Astrocyte (in vitro differentiated cells and primary cell): ENCODE results near the gene MICAL3. TPM values are rescaled to one million over a fixed set of nuclear protein-coding genes. Genes with fewer than 3 reads are reported as not detected.

Experiments
- DNase-seq: peaks from one replicate; pipeline ENCODE4 v3.0.0-alpha.2; 2010; ENCODE audit warnings: low read depth
- FAIRE-seq: peaks from 2 replicates; lab custom pipeline; 2011; peaks lifted over from hg19 to GRCh38; lab: Jason Lieb, UNC
- H2AFZ ChIP-seq: 2 replicates; pipeline ENCODE4 v1.6.0; 2012; ENCODE audit warnings: low read depth, low read length, inconsistent platforms
- H3K27ac ChIP-seq: 2 replicates; pipeline ENCODE4 v1.5.1; 2011; ENCODE audit warnings: low read depth, low read length, inconsistent platforms
- H3K27me3 ChIP-seq: 2 replicates; pipeline ENCODE4 v1.6.0; 2011; ENCODE audit warnings: low read length, inconsistent platforms; ENCODE audit not compliant: insufficient read depth
- H3K36me3 ChIP-seq: 2 replicates; pipeline ENCODE4 v1.5.1; 2011; ENCODE audit warnings: low read length, inconsistent platforms; ENCODE audit not compliant: insufficient read depth
- H3K4me1 ChIP-seq: 2 replicates; pipeline ENCODE4 v1.5.1; 2011; ENCODE audit warnings: low read length, inconsistent platforms; ENCODE audit not compliant: insufficient read depth
- H3K4me2 ChIP-seq: 2 replicates; pipeline ENCODE4 v1.6.0; 2012; ENCODE audit warnings: low read length, inconsistent platforms
- H3K4me3 ChIP-seq: 2 replicates; pipeline ENCODE4 v1.5.1; 2011; ENCODE audit warnings: low read depth, mild to moderate bottlenecking, low read length, inconsistent platforms; ENCODE audit not compliant: insufficient read depth
- H3K79me2 ChIP-seq: 2 replicates; pipeline ENCODE4 v1.6.0; 2012; ENCODE audit warnings: mild to moderate bottlenecking, low read length, inconsistent platforms; ENCODE audit not compliant: insufficient read depth
- H3K9ac ChIP-seq: 2 replicates; pipeline ENCODE4 v1.6.0; 2012; ENCODE audit warnings: mild to moderate bottlenecking, low read length, inconsistent platforms
- H3K9me3 ChIP-seq: 2 replicates; pipeline ENCODE4 v1.5.1; 2012; ENCODE audit warnings: low read depth, mild to moderate bottlenecking, low read length, inconsistent platforms; ENCODE audit not compliant: insufficient read depth
- H4K20me1 ChIP-seq: 2 replicates; pipeline ENCODE4 v1.6.0; 2012; ENCODE audit warnings: low read length, inconsistent platforms; ENCODE audit not compliant: insufficient read depth
- H3K27ac Mint-ChIP-seq: one replicate; pipeline ENCODE4 v1.8.0; 2021; ENCODE audit warnings: mild to moderate bottlenecking, mixed read lengths; ENCODE audit not compliant: unreplicated experiment
- H3K27me3 Mint-ChIP-seq: one replicate; pipeline ENCODE4 v1.8.0; 2021; ENCODE audit warnings: low read depth, mixed read lengths; ENCODE audit not compliant: unreplicated experiment
- H3K36me3 Mint-ChIP-seq: one replicate; pipeline ENCODE4 v1.8.0; 2021; ENCODE audit warnings: low read depth, mixed read lengths; ENCODE audit not compliant: unreplicated experiment
- H3K4me1 Mint-ChIP-seq: one replicate; pipeline ENCODE4 v1.8.0; 2021; ENCODE audit warnings: low read depth, mixed read lengths; ENCODE audit not compliant: unreplicated experiment
- H3K4me3 Mint-ChIP-seq: one replicate; pipeline ENCODE4 v1.8.0; 2021; ENCODE audit warnings: mild to moderate bottlenecking, moderate library complexity, mixed read lengths; ENCODE audit not compliant: unreplicated experiment
- H3K9me3 Mint-ChIP-seq: one replicate; pipeline ENCODE4 v1.8.0; 2021; ENCODE audit warnings: mild to moderate bottlenecking, mixed read lengths; ENCODE audit not compliant: unreplicated experiment
- EZH2 ChIP-seq: IDR thresholded peaks from 2 replicates; pipeline ENCODE4 v1.6.1; 2012; ENCODE audit warnings: mild to moderate bottlenecking, low read length, inconsistent platforms; ENCODE audit not compliant: insufficient read depth
- total RNA-seq: library from RNA; stranded (reverse); gene quantifications from 2 replicates; pipeline ENCODE4 v1.2.1, GENCODE V29; 2021
- TF ChIP-seq, protein P1 (sequence below): IDR thresholded peaks from 2 replicates; pipeline ENCODE4 v1.5.1; 2011; ENCODE audit warnings: low read depth, mild to moderate bottlenecking, inconsistent platforms, low read length, moderate library complexity; ENCODE audit not compliant: insufficient read depth

Gene MICAL3
- total RNA-seq, 1 donor from 2014 or later: 113 TPM

GRCh38 chr22:17811119-17811518, 213.2 kb downstream of the MICAL3 start:
- H3K4me1 ChIP-seq: no peaks in the 10 kb centered on the region
- no peaks in the 10 kb centered on the region for H3K79me2 ChIP-seq
- H3K4me3 ChIP-seq: no peak overlapping the region
- H3K36me3 Mint-ChIP-seq: peaks cover 35% of the 10 kb centered on the region
- no peak overlapping the region for H2AFZ ChIP-seq
- FAIRE-seq: no peak
- no peaks in the 10 kb centered on the region for H3K9me3 Mint-ChIP-seq
- no peaks in the 10 kb centered on the region for H3K9me3 ChIP-seq
- no peaks in the 10 kb centered on the region for H3K27me3 Mint-ChIP-seq
- H3K4me2 ChIP-seq: no peak overlapping the region
- H4K20me1 ChIP-seq: no peaks in the 10 kb centered on the region
- no peak overlapping the region for H3K27ac Mint-ChIP-seq
- peaks cover 5% of the 10 kb centered on the region for H3K4me1 Mint-ChIP-seq
- no peaks in the 10 kb centered on the region for H3K27me3 ChIP-seq
- TF ChIP-seq, protein P1, sequence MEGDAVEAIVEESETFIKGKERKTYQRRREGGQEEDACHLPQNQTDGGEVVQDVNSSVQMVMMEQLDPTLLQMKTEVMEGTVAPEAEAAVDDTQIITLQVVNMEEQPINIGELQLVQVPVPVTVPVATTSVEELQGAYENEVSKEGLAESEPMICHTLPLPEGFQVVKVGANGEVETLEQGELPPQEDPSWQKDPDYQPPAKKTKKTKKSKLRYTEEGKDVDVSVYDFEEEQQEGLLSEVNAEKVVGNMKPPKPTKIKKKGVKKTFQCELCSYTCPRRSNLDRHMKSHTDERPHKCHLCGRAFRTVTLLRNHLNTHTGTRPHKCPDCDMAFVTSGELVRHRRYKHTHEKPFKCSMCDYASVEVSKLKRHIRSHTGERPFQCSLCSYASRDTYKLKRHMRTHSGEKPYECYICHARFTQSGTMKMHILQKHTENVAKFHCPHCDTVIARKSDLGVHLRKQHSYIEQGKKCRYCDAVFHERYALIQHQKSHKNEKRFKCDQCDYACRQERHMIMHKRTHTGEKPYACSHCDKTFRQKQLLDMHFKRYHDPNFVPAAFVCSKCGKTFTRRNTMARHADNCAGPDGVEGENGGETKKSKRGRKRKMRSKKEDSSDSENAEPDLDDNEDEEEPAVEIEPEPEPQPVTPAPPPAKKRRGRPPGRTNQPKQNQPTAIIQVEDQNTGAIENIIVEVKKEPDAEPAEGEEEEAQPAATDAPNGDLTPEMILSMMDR: no peak
- no peak for TF ChIP-seq EZH2
- H3K27ac ChIP-seq: no peak overlapping the region
- H3K36me3 ChIP-seq: peaks cover 12% of the 10 kb centered on the region
- H3K9ac ChIP-seq: no peak overlapping the region
- no peak overlapping the region for H3K4me3 Mint-ChIP-seq
- no peak for DNase-seq

DNA sequence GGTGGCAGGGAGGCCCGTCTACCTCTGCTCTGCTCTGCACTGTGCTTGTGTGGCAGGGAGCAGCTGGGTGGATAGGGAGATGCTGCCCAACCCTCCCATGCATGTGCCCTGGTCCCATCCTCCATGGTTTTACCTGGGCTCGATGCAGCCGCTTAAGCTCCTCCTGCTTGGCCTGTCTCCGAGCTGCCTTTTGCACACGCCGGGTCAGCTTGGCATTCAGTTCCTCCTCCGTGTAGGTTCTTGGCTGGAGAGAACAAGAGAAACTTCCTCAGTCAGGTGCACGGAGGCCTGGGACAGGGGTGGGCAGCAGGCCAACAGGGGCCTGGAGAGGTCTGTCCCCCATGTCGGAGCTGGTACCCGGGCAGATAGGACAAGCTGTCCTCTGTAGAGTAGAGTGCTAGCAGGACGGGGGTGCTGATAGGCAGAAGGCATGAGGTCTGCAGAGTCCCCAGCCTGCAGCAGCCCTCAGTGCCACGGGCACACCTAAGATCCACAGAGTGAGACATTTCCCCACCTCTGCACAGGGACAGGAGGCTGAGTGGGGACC, 213.7 kb downstream of the MICAL3 start:
- Histone ChIP-seq H3K27me3 (no peaks in the 10 kb centered on the region), H3K4me1 (no peaks in the 10 kb centered on the region), H3K9ac (no peak overlapping the region), H3K9me3 (no peaks in the 10 kb centered on the region), H2AFZ (no peak overlapping the region), H3K4me3 (no peak overlapping the region), H4K20me1 (no peaks in the 10 kb centered on the region), H3K4me2 (no peak overlapping the region), H3K36me3 (peaks cover 12% of the 10 kb centered on the region), H3K79me2 (no peaks in the 10 kb centered on the region), H3K27ac (no peak overlapping the region)
- Mint-ChIP-seq H3K36me3 (peaks cover 35% of the 10 kb centered on the region), H3K4me1 (peaks cover 5% of the 10 kb centered on the region), H3K27ac (no peak overlapping the region), H3K27me3 (no peaks in the 10 kb centered on the region), H3K4me3 (no peak overlapping the region), H3K9me3 (no peaks in the 10 kb centered on the region)
- TF ChIP-seq EZH2: no peak
- TF ChIP-seq, protein P1: no peak
- DNase-seq (no peak), FAIRE-seq (no peak)

DNA sequence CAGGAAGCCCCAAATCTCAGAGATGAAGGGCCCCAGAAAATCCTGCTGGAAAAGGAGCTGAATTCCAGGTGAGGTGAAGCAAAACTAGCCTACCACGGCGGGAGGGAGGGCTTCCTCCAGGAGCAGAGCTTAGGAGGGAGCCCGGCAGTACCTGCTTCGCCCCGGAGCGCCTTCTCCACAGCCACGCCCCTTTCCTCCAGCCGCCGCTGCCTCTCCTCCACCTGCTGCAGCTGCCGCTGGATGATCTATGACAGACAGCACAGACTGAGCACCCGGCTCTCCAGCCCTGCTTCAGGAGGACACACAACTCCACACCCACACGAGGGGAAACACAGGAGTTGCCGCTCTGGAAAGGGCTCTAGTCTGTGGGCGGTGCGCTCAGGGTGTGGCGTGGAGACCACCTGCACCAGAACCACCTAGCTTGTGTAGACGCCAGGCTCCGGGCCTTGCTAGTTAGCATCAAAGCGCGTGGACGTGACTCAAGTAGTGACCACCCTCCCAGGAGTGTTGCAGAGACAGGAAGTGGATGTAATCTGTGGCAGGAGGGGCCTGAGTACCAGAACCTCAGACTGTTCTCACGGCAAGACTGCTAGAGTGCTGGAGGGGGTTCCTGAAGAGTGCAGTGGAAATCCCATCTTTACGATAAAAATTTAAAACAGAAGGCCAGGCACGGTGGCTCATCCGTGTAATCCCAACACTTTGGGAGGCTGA, 215.5 kb downstream of the MICAL3 start:
- peaks cover 14% of the 10 kb centered on the region for H3K36me3 ChIP-seq
- no peak overlapping the region for H2AFZ ChIP-seq
- FAIRE-seq: no peak
- no peak overlapping the region for H3K27ac Mint-ChIP-seq
- H4K20me1 ChIP-seq: no peaks in the 10 kb centered on the region
- TF ChIP-seq, protein P1: no peak
- no peak for TF ChIP-seq EZH2
- H3K4me3 ChIP-seq: no peak overlapping the region
- peaks cover 33% of the 10 kb centered on the region for H3K36me3 Mint-ChIP-seq
- no peaks in the 10 kb centered on the region for H3K9me3 ChIP-seq
- no peak overlapping the region for H3K27ac ChIP-seq
- H3K4me3 Mint-ChIP-seq: no peak overlapping the region
- no peaks in the 10 kb centered on the region for H3K9me3 Mint-ChIP-seq
- DNase-seq: no peak
- no peak overlapping the region for H3K9ac ChIP-seq
- H3K4me1 Mint-ChIP-seq: peaks cover 5% of the 10 kb centered on the region
- H3K79me2 ChIP-seq: no peaks in the 10 kb centered on the region
- no peaks in the 10 kb centered on the region for H3K4me1 ChIP-seq
- no peak overlapping the region for H3K4me2 ChIP-seq
- no peaks in the 10 kb centered on the region for H3K27me3 ChIP-seq
- no peaks in the 10 kb centered on the region for H3K27me3 Mint-ChIP-seq
